ENCODE data around the gene PRAME.

GRCh38 chr22:22587577-22588188, 28.6 kb upstream of the PRAME start:
- TF ChIP-seq CTCF (IDR thresholded peaks at IDR 0.05; ENCODE audit: poor library complexity) (no peak), EZH2 (IDR thresholded peaks at IDR 0.05; ENCODE audit: borderline replicate concordance) (no peak)

Data from hepatocyte (in vitro differentiated cells).